Measurements from ENCODE around the gene RBM19. TPM values are rescaled to one million over a fixed set of nuclear protein-coding genes. Genes with fewer than 3 reads are reported as not detected.

The RBM19 gene
- total and polyA plus RNA-seq, 4 donors = 17.9 to 33.6 (median 21.9) TPM

DNA sequence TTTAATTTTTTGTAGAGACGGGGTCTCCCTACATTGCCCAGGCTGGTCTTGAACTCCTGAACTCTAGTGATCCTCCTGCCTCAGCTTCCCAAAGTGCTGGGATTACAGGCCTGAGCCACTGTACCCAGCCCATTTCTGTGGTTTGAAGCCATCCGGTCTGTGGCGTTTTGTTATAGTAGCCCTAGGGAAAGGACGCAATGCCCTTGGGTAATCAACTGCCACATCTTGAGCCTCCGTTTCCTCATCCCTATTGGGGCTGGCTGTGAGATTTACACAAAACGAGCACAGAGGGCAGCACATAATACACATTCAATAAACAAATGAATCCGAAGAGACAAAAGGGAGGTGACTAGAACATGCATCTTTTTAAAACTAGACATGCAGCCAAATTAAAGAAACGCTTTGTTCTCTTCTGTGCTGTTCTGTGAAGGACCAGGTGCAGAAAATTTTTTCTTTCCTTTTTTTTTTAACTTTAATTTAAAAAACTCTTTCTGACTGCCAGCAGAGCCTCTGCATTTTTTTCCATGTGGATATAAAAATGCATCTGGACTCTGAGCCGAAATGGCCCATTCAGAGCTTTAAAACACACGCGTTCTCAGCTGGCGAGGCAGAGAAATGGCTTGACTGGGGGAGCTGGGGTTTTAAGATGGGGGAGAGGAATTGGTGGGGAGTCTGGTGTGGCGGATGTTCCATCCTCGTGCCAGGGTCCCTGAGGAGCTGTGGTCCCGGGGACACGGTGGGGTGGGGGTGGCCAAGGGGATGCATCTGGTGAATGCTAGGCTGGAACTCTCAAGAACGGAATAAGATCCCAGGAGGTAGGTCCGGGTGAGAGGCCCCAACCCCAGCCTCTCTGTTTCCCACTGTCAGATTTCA, 119.0 kb downstream of the RBM19 start:
- Histone ChIP-seq H3K4me1 (ENCODE audit: control insufficient read depth in 5 of 5, insufficient read depth in 5 of 5, low read length in 5 of 5) (peaks cover 0 to 4% (median 0%) of the 10 kb centered on the region in 5 donors), H3K27ac (ENCODE audit: low read depth in 1 of 2, low read length in 1 of 2) (no peak overlapping the region), H3K36me3 (ENCODE audit: control insufficient read depth in 4 of 4, insufficient read depth in 4 of 4, low read length in 4 of 4) (peaks cover 0 to 33% (median 2%) of the 10 kb centered on the region in 4 donors), H3K9ac (ENCODE audit: insufficient read depth in 1 of 2, low read length in 2 of 2) (no peak overlapping the region), H3K9me3 (ENCODE audit: control insufficient read depth in 4 of 4, insufficient read depth in 3 of 4, low read length in 3 of 4) (no peaks in the 10 kb centered on the region), H3K27me3 (ENCODE audit: control insufficient read depth in 3 of 3, insufficient read depth in 3 of 3, low read length in 2 of 3) (no peaks in the 10 kb centered on the region), H3K4me3 (no peak overlapping the region)
- WGBS, 2 donors = 72 to 89% methylated on average over 18 of the region's 18 CpGs
- DNase-seq = no peak
- no peak for ATAC-seq (ENCODE audit: insufficient read depth, low FRiP score)
- TF ChIP-seq, protein P1, sequence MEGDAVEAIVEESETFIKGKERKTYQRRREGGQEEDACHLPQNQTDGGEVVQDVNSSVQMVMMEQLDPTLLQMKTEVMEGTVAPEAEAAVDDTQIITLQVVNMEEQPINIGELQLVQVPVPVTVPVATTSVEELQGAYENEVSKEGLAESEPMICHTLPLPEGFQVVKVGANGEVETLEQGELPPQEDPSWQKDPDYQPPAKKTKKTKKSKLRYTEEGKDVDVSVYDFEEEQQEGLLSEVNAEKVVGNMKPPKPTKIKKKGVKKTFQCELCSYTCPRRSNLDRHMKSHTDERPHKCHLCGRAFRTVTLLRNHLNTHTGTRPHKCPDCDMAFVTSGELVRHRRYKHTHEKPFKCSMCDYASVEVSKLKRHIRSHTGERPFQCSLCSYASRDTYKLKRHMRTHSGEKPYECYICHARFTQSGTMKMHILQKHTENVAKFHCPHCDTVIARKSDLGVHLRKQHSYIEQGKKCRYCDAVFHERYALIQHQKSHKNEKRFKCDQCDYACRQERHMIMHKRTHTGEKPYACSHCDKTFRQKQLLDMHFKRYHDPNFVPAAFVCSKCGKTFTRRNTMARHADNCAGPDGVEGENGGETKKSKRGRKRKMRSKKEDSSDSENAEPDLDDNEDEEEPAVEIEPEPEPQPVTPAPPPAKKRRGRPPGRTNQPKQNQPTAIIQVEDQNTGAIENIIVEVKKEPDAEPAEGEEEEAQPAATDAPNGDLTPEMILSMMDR (IDR thresholded peaks at IDR 0.05; ENCODE audit: control extremely low read depth, extremely low read depth) = no peak

GRCh38 chr12:113845900-113846674, 120.0 kb downstream of the RBM19 start:
- TF ChIP-seq, protein P1 (IDR thresholded peaks at IDR 0.05; ENCODE audit: control extremely low read depth, extremely low read depth) = no peak
- H3K4me3 ChIP-seq = no peak overlapping the region
- 61 to 83% methylated on average over 10 of the region's 10 CpGs for WGBS, 2 donors
- H3K9me3 ChIP-seq (ENCODE audit: control insufficient read depth in 4 of 4, insufficient read depth in 3 of 4, low read length in 3 of 4) = no peaks in the 10 kb centered on the region
- DNase-seq = peak in 2 of 3 donors; percentile 9 to 37
- no peak for ATAC-seq (ENCODE audit: insufficient read depth, low FRiP score)
- H3K9ac ChIP-seq (ENCODE audit: insufficient read depth in 1 of 2, low read length in 2 of 2) = no peak overlapping the region
- no peak overlapping the region for H3K27ac ChIP-seq (ENCODE audit: low read depth in 1 of 2, low read length in 1 of 2)
- no peaks in the 10 kb centered on the region for H3K27me3 ChIP-seq (ENCODE audit: control insufficient read depth in 3 of 3, insufficient read depth in 3 of 3, low read length in 2 of 3)
- H3K36me3 ChIP-seq (ENCODE audit: control insufficient read depth in 4 of 4, insufficient read depth in 4 of 4, low read length in 4 of 4) = peaks cover 0 to 32% (median 2%) of the 10 kb centered on the region in 4 donors
- H3K4me1 ChIP-seq (ENCODE audit: control insufficient read depth in 5 of 5, insufficient read depth in 5 of 5, low read length in 5 of 5) = peaks cover 0 to 4% (median 0%) of the 10 kb centered on the region in 5 donors

GRCh38 chr12:113844495-113845210, 121.5 kb downstream of the RBM19 start:
- Histone ChIP-seq H3K27me3 (ENCODE audit: control insufficient read depth in 3 of 3, insufficient read depth in 3 of 3, low read length in 2 of 3) (no peaks in the 10 kb centered on the region), H3K27ac (ENCODE audit: low read depth in 1 of 2, low read length in 1 of 2) (no peak overlapping the region), H3K9ac (ENCODE audit: insufficient read depth in 1 of 2, low read length in 2 of 2) (no peak overlapping the region), H3K9me3 (ENCODE audit: control insufficient read depth in 4 of 4, insufficient read depth in 3 of 4, low read length in 3 of 4) (no peaks in the 10 kb centered on the region), H3K36me3 (ENCODE audit: control insufficient read depth in 4 of 4, insufficient read depth in 4 of 4, low read length in 4 of 4) (peaks cover 0 to 34% (median 2%) of the 10 kb centered on the region in 4 donors), H3K4me1 (ENCODE audit: control insufficient read depth in 5 of 5, insufficient read depth in 5 of 5, low read length in 5 of 5) (no peaks in the 10 kb centered on the region), H3K4me3 (no peak overlapping the region)
- no peak for DNase-seq
- TF ChIP-seq, protein P1 (IDR thresholded peaks at IDR 0.05; ENCODE audit: control extremely low read depth, extremely low read depth) = no peak
- ATAC-seq (ENCODE audit: insufficient read depth, low FRiP score) = no peak
- 89 to 94% methylated on average over 31 of the region's 31 CpGs for WGBS, 2 donors

Data from lung (tissue), 12 donors.